HG02623 (cell line): ENCODE measurements around the gene GID8.

Source experiments
- ATAC-seq: cut with Tn5 transposase; IDR thresholded peaks from one replicate; pipeline ENCODE4 v1.9.1; 2021; ENCODE audit warnings: moderate library complexity; ENCODE audit not compliant: unreplicated experiment

GID8 gene

GRCh38 chr20:62941792-62942191 lies 3.8 kb downstream of the GID8 start:
- no peak for ATAC-seq

DNA sequence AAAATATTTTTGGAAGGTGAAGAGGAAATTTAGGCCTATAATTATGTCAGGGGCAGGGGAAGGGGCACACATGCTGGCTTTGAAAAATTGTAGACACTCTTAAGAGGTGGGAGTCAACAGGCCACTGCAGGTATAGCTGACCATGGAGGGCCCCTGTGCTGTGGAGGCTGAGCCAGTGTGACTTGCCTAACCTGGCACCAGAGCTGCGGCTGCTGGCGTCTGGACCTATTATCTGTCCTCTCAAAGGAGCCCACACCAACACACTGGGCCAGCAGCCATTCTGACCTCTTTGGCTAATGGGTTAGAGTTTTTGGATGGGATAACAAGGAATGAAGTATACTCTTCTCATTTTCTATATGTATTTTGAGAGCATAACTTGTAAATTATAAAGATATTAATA lies 4.5 kb downstream of the GID8 start:
- no peak for ATAC-seq

DNA sequence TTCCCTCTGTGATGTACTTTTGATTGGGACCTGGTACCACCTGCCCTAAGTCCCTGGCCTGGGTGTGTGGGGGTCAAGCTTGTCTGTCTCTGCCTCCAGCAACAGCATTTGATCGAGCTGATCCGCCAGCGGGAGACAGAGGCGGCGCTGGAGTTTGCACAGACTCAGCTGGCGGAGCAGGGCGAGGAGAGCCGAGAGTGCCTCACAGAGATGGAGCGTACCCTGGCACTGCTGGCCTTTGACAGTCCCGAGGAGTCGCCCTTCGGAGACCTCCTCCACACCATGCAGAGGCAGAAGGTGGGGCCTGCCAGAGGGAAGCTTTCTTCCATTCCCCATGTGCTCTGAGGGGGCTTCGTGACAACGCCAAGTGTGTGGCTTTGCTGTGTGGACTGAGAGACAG lies 5.4 kb downstream of the GID8 start:
- ATAC-seq = no peak

- no peak for ATAC-seq
Observed at GRCh38 chr20:62944184-62944583, 6.2 kb downstream of the GID8 start.

DNA sequence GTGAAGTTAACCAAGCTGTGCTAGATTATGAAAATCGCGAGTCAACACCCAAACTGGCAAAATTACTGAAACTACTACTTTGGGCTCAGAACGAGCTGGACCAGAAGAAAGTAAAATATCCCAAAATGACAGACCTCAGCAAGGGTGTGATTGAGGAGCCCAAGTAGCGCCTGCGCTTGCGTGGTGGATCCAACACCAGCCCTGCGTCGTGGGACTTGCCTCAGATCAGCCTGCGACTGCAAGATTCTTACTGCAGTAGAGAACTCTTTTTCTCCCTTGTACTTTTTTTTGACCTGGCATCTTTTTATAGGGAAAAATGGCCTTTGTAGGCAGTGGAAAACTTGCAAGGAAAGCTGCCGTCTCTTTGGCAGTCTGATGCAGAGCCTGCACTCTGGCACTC lies 6.8 kb downstream of the GID8 start:
- no peak for ATAC-seq

GRCh38 chr20:62945771-62946339 lies 7.9 kb downstream of the GID8 start:
- no peak for ATAC-seq

- ATAC-seq = no peak
Observed at GRCh38 chr20:62946918-62947317, 9.0 kb downstream of the GID8 start.

GRCh38 chr20:62947532-62948300 lies 9.8 kb downstream of the GID8 start:
- ATAC-seq = no peak

GRCh38 chr20:62949153-62949821 lies 11.3 kb downstream of the GID8 start:
- no peak for ATAC-seq

GRCh38 chr20:62949962-62950361 lies 12.0 kb downstream of the GID8 start:
- ATAC-seq = no peak

GRCh38 chr20:62950741-62951140 lies 12.8 kb downstream of the GID8 start:
- no peak for ATAC-seq

- ATAC-seq = no peak
Observed at GRCh38 chr20:62951143-62951895, 13.4 kb downstream of the GID8 start.

GRCh38 chr20:62951896-62952372 lies 14.0 kb downstream of the GID8 start:
- no peak for ATAC-seq

DNA sequence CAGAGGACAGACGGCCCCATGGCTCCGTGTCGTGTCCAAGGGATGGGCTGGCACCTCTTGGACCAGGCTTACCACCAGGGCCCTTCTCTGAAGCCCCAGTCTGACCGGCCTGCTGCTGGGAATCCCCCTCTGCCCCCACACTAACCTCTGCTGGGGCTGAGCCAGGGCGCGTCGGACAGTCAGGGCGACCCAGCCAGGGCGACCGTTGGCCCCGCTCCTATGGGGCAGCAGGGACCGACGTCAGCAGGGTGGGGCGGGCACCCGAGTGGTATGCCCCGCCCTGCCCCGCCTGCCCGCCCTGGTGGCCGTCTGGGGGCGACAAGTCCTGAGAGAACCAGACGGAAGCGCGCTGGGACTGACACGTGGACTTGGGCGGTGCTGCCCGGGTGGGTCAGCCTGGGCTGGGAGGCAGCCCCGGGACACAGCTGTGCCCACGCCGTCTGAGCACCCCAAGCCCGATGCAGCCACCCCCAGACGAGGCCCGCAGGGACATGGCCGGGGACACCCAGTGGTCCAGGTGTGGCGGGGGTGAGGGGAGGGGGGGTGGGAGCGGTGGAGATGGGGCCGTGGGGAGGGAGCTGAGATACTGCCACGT lies 14.5 kb downstream of the GID8 start, which contains the start of gene SLC17A9:
Gene SLC17A9, plus strand, starts transcription at position 337 of the 595 bp plus-strand sequence. Its CDS starts 122 bp downstream, at position 459.
- ATAC-seq = peak; percentile 42

DNA sequence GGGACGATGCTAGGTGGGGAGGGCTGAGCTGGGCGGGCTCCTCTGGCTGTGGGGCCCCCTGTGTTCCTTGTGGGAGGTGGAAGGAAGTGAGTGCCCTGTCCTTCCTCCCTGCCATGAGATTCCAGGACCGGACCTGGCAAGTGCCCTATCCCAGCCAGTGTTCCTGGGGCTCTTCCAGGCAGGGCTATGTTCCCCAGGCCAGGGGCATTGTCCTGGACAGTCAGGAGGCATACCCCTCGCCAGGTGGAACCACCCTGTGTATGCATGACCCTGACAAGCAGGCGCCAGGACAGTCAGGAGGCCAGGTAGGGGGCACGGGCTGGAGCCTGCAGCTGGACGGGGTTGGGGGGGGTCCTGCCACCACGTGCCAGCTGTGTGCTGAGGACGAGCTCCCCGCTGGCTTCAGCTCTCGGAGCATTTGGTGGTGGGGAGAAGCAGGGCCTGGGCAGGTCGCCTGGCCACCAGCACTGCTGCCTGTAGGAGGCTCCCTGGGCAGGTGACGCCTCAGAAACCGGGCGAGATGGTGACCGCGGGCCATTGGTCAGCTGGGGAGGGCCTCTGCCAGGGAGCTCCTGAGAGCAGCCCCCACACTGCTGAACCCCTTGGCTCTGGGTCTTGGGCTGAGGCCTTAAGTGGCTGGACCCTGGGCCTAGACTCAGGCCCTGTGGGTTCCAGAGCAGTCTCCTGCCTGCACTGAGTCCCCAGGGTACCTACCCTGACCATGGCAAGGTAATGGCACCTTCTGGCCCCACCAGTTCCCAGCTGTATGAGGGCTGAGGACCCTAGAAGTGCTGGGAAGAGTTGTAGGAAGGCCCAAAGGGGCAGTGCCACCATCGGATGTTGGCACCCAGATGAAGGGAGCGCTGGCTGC lies 15.3 kb downstream of the GID8 start:
- no peak for ATAC-seq

DNA sequence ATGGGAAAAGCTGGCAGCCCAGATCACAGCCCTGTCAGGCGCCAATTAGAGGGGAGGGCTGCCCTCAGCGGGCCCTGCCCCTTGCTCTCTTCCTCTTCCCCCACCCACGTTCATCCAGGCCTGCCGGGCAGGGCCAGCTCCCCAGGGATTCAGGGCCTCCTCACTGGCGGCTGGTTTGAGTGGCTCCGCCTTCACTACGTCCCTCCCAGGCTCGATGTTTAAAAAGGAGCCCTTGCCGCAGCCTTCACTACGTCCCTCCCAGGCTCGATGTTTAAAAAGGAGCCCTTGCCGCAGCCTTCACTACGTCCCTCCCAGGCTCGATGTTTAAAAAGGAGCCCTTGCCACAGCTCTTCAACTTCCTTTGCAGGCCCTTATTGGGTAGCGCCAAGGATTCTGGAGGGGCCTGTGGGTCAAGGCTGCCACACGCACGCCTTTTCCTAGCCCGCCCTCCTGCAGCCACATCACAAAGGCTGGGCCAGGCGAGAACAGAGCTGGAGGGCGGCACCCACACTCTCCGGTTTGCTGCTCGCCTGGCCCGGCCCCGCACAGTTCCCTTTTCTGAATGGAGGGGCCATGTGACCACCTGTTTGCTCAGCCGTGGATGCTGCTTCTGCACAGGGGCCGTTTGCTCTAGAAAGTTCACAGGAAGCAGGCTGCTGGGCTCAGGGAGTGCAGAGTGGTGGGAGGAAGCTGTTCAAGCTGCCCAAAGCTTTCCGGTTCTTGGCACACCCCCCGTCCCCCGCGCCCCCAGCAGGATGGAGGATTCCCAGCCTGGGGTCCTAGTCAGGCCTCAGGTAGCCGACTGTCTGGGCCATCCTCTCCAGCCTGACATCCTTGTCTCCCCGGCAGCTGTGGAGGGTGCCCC lies 16.1 kb downstream of the GID8 start:
- ATAC-seq = peak; percentile 66

DNA sequence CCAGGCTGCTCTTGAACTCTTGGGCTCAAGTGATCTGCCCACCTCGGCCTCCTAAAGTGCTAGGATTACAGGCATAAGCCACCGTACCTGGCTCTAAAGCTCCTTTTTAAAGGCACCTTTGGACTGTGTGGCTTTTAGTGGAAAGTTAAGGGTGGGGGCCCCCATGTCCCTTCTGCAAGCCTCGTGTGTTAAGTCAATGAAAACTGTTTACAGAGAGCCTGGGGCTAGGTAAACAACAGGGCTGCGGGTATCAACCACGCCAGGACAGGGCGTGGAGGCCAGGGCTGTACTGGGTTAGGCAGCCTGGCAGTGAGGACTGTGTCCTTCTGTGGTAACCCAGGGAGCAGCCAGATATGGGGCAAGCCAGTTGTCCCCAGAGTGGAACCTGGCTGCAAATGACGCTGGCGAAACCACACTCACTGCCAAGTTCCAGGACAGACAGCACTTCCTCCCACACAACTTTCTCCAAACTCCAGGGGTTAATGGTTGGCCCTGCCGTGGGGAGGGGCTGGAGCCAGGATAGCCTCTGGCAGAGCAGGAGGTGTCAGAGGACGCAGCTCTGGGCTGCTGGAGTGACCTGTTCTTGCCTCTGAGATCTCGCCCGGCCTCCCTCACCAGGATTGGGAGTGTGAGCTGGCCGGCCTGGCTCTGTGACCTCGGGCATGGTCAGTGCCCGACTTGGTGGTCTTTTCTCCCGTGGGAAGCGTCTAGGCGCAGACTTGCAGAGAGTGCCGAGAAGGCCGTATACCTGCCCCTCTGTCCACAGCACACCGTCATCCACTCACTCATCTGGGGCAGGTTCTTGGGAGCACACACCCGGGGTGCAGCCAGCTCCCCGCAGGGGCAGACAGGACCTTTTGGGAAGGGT lies 17.8 kb downstream of the GID8 start:
- no peak for ATAC-seq
